HepG2 (cell line): ENCODE measurements around the gene SIGLEC10. TPM values are rescaled to one million over a fixed set of nuclear protein-coding genes. Genes with fewer than 3 reads are reported as not detected.

ENCODE experiments used
- CBX1 ChIP-seq: IDR thresholded peaks from one replicate; pipeline ENCODE4 v1.6.1; 2016; ENCODE audit warnings: antibody characterized with exemption, low read depth
- EP300 ChIP-seq, 3 experiments: sonication (generic) in 1 of 3; formaldehyde crosslinking in 1 of 3; IDR thresholded peaks; 2 replicates each; pipeline versions ENCODE4 v1.5.1 to v1.6.1; 2011 to 2020; ENCODE audit warnings: low read depth in 2 of 3, low read length in 2 of 3, borderline replicate concordance in 1 of 3, improper control_type of control experiment in 1 of 3, mild to moderate bottlenecking in 1 of 3, missing genetic modification reagents in 1 of 3, moderate library complexity in 1 of 3
- FOSL1 ChIP-seq: sonication (generic); formaldehyde crosslinking; IDR thresholded peaks from 2 replicates; pipeline ENCODE4 v1.9.0; 2021; ENCODE audit warnings: missing genetic modification reagents, borderline replicate concordance
- GPN1 ChIP-seq: sonication (generic); formaldehyde crosslinking; IDR thresholded peaks from 2 replicates; pipeline ENCODE4 v1.5.1; 2020; ENCODE audit warnings: missing genetic modification reagents, borderline replicate concordance
- HMG20B ChIP-seq: conservative IDR thresholded peaks from 2 replicates; pipeline ENCODE4 v1.6.1; 2016; ENCODE audit warnings: missing genetic modification reagents, missing compliant biosample characterization
- HMGA1 ChIP-seq: sonication (generic); formaldehyde crosslinking; conservative IDR thresholded peaks from 2 replicates; pipeline ENCODE4 v1.4.0; 2020; ENCODE audit warnings: missing genetic modification reagents
- HNF4A ChIP-seq: sonication (generic); formaldehyde crosslinking; IDR thresholded peaks from 2 replicates; pipeline ENCODE4 v1.4.0; 2020; ENCODE audit warnings: missing genetic modification reagents
- JUNB ChIP-seq: sonication (generic); formaldehyde crosslinking; IDR thresholded peaks from 2 replicates; pipeline ENCODE4 v1.8.0; 2022; ENCODE audit warnings: missing genetic modification reagents, mild to moderate bottlenecking, borderline replicate concordance
- MIER2 ChIP-seq: IDR thresholded peaks from 2 replicates; pipeline ENCODE4 v1.6.1; 2016; ENCODE audit warnings: missing biosample characterization, missing genetic modification reagents
- POLR2G ChIP-seq: fragments of 200-400 bp; formaldehyde crosslinking; IDR thresholded peaks from 2 replicates; pipeline ENCODE4 v1.6.1; 2018; ENCODE audit warnings: mild to moderate bottlenecking, low read depth, low read length, moderate library complexity
- SAFB2 ChIP-seq: sonication (generic); formaldehyde crosslinking; IDR thresholded peaks from 2 replicates; pipeline ENCODE4 v1.5.1; 2020; ENCODE audit warnings: missing genetic modification reagents, low read depth, mild to moderate bottlenecking, borderline replicate concordance
- SALL2 ChIP-seq: sonication (generic); formaldehyde crosslinking; IDR thresholded peaks from 2 replicates; pipeline ENCODE4 v1.8.1; 2023; ENCODE audit warnings: mild to moderate bottlenecking, missing genetic modification reagents, inconsistent platforms
- SIX4 ChIP-seq: sonication (generic); formaldehyde crosslinking; IDR thresholded peaks from 2 replicates; pipeline ENCODE4 v1.4.0; 2020; ENCODE audit warnings: missing genetic modification reagents
- SNAPC2 ChIP-seq: sonication (generic); formaldehyde crosslinking; IDR thresholded peaks from 2 replicates; pipeline ENCODE4 v1.8.1; 2022; ENCODE audit warnings: mild to moderate bottlenecking, missing genetic modification reagents
- SOX13 ChIP-seq, 3 experiments: fragments of 450-650 bp in 1 of 3; sonication (generic) in 1 of 3; formaldehyde crosslinking in 1 of 3; IDR thresholded peaks in 2 of 3; conservative IDR thresholded peaks in 1 of 3; 2 replicates each; pipeline versions ENCODE4 v1.5.0 to v1.6.1; 2016 to 2020; ENCODE audit warnings: antibody characterized with exemption in 1 of 3, mild to moderate bottlenecking in 1 of 3, missing compliant biosample characterization in 1 of 3, missing genetic modification reagents in 1 of 3, moderate library complexity in 1 of 3
- TGIF2 ChIP-seq: IDR thresholded peaks from 2 replicates; pipeline ENCODE4 v1.6.1; 2016; ENCODE audit warnings: control low read depth, missing compliant biosample characterization
- ZMYM2 ChIP-seq: sonication (generic); formaldehyde crosslinking; IDR thresholded peaks from 2 replicates; pipeline ENCODE4 v1.8.0; 2022; ENCODE audit warnings: mild to moderate bottlenecking, missing genetic modification reagents
- ZNF335 ChIP-seq: sonication (generic); formaldehyde crosslinking; IDR thresholded peaks from 2 replicates; pipeline ENCODE4 v1.4.0; 2020; ENCODE audit warnings: missing genetic modification reagents
- ZNF44 ChIP-seq: sonication (generic); formaldehyde crosslinking; IDR thresholded peaks from 2 replicates; pipeline ENCODE4 v1.5.1; 2020; ENCODE audit warnings: mild to moderate bottlenecking, missing genetic modification reagents
- ZNF496 ChIP-seq: sonication (generic); formaldehyde crosslinking; IDR thresholded peaks from 2 replicates; pipeline ENCODE4 v1.8.1; 2023; ENCODE audit warnings: mild to moderate bottlenecking, moderate library complexity, missing genetic modification reagents; ENCODE audit not compliant: insufficient replicate concordance
- ZNF570 ChIP-seq: sonication (generic); formaldehyde crosslinking; IDR thresholded peaks from 2 replicates; pipeline ENCODE4 v1.4.0; 2020; ENCODE audit warnings: mild to moderate bottlenecking, missing genetic modification reagents, borderline replicate concordance
- ZNF598 ChIP-seq: sonication (generic); formaldehyde crosslinking; IDR thresholded peaks from 2 replicates; pipeline ENCODE4 v1.5.1; 2020; ENCODE audit warnings: mild to moderate bottlenecking, missing genetic modification reagents, borderline replicate concordance
- ZNF768 ChIP-seq: sonication (generic); formaldehyde crosslinking; IDR thresholded peaks from 2 replicates; pipeline ENCODE4 v1.4.0; 2020; ENCODE audit warnings: missing genetic modification reagents
- ZNF850 ChIP-seq: sonication (generic); formaldehyde crosslinking; conservative IDR thresholded peaks from 2 replicates; pipeline ENCODE4 v1.9.0; 2021; ENCODE audit warnings: mild to moderate bottlenecking, missing genetic modification reagents
- polyA plus RNA-seq, 8 experiments: library from polyadenylated mRNA; depleted of rRNA in 3 of 8; stranded (reverse) in 7 of 8; unstranded in 1 of 8; fragments of >200 nt; fragmentation: Illumina TruSeq in 4 of 8; extraction: Trizol in 4 of 8; gene quantifications; 2 replicates each; pipeline versions ENCODE4 v1.2.1 to v1.2.3, GENCODE V29; 2011 to 2016; ENCODE audit warnings: low read depth in 4 of 8, missing spikeins in 1 of 8, mixed read lengths in 1 of 8; ENCODE audit not compliant: insufficient read depth in 1 of 8
- total RNA-seq, 5 experiments: library from RNA; depleted of rRNA; stranded (reverse); fragments of >200 nt; fragmentation: Illumina TruSeq; extraction: Trizol; gene quantifications; 2 replicates each; pipeline ENCODE4 v1.2.3, GENCODE V29; 2016; ENCODE audit warnings: low read depth in 1 of 5
- TF ChIP-seq, protein P1 (sequence below): sonication (generic); formaldehyde crosslinking; IDR thresholded peaks from 2 replicates; pipeline ENCODE4 v1.4.0; 2020; ENCODE audit warnings: missing genetic modification reagents, borderline replicate concordance
- TF ChIP-seq, protein P2 (sequence below): sonication (generic); formaldehyde crosslinking; IDR thresholded peaks from 2 replicates; pipeline ENCODE4 v1.4.0; 2020; ENCODE audit warnings: missing genetic modification reagents, mild to moderate bottlenecking, borderline replicate concordance

The SIGLEC10 gene
- total and polyA plus RNA-seq, 2 of the 13 experiments (the other 11 are each of a cell fraction or from before 2014, with no cell fraction given) = not detected

- TF ChIP-seq JUNB (CRISPR knock-in tag) = no peak
- no peak for TF ChIP-seq GPN1 (CRISPR knock-in tag)
- TF ChIP-seq, protein P1, sequence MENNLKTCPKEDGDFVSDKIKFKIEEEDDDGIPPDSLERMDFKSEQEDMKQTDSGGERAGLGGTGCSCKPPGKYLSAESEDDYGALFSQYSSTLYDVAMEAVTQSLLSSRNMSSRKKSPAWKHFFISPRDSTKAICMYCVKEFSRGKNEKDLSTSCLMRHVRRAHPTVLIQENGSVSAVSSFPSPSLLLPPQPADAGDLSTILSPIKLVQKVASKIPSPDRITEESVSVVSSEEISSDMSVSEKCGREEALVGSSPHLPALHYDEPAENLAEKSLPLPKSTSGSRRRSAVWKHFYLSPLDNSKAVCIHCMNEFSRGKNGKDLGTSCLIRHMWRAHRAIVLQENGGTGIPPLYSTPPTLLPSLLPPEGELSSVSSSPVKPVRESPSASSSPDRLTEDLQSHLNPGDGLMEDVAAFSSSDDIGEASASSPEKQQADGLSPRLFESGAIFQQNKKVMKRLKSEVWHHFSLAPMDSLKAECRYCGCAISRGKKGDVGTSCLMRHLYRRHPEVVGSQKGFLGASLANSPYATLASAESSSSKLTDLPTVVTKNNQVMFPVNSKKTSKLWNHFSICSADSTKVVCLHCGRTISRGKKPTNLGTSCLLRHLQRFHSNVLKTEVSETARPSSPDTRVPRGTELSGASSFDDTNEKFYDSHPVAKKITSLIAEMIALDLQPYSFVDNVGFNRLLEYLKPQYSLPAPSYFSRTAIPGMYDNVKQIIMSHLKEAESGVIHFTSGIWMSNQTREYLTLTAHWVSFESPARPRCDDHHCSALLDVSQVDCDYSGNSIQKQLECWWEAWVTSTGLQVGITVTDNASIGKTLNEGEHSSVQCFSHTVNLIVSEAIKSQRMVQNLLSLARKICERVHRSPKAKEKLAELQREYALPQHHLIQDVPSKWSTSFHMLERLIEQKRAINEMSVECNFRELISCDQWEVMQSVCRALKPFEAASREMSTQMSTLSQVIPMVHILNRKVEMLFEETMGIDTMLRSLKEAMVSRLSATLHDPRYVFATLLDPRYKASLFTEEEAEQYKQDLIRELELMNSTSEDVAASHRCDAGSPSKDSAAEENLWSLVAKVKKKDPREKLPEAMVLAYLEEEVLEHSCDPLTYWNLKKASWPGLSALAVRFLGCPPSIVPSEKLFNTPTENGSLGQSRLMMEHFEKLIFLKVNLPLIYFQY (CRISPR knock-in tag) = no peak
- no peak for TF ChIP-seq ZMYM2
- TF ChIP-seq SALL2 (CRISPR knock-in tag) = no peak
- TF ChIP-seq ZNF598 = no peak
- no peak for TF ChIP-seq TGIF2
- no peak for TF ChIP-seq ZNF850 (CRISPR knock-in tag)
- TF ChIP-seq HMGA1 = no peak
- TF ChIP-seq SAFB2 = no peak
- TF ChIP-seq ZNF570 (CRISPR knock-in tag) = no peak
- TF ChIP-seq, protein P2, sequence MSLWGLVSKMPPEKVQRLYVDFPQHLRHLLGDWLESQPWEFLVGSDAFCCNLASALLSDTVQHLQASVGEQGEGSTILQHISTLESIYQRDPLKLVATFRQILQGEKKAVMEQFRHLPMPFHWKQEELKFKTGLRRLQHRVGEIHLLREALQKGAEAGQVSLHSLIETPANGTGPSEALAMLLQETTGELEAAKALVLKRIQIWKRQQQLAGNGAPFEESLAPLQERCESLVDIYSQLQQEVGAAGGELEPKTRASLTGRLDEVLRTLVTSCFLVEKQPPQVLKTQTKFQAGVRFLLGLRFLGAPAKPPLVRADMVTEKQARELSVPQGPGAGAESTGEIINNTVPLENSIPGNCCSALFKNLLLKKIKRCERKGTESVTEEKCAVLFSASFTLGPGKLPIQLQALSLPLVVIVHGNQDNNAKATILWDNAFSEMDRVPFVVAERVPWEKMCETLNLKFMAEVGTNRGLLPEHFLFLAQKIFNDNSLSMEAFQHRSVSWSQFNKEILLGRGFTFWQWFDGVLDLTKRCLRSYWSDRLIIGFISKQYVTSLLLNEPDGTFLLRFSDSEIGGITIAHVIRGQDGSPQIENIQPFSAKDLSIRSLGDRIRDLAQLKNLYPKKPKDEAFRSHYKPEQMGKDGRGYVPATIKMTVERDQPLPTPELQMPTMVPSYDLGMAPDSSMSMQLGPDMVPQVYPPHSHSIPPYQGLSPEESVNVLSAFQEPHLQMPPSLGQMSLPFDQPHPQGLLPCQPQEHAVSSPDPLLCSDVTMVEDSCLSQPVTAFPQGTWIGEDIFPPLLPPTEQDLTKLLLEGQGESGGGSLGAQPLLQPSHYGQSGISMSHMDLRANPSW (CRISPR knock-in tag) = no peak
- TF ChIP-seq MIER2 (CRISPR knock-in tag) = 0 out of 2 replicates have a peak, but pooled peaks have one; percentile 56
- TF ChIP-seq EP300 (IDR thresholded peaks at IDR 0.05; ENCODE audit: low read depth in 2 of 2, low read length in 2 of 2) = peak in 1 of 2 experiments; percentile 24; a peak in 1 of 4 replicates
- no peak for TF ChIP-seq EP300 (CRISPR knock-in tag; IDR thresholded peaks at IDR 0.05; ENCODE audit: borderline replicate concordance)
- TF ChIP-seq POLR2G = no peak
- TF ChIP-seq SOX13 (IDR thresholded peaks at IDR 0.05) = no peak
- no peak for TF ChIP-seq SOX13 (CRISPR knock-in tag; conservative IDR thresholded peaks at IDR 0.05 in 1 of 2, IDR thresholded peaks at IDR 0.05 in 1 of 2)
- TF ChIP-seq SNAPC2 (CRISPR knock-in tag) = no peak
- peak; percentile 71 for TF ChIP-seq HNF4A (CRISPR knock-in tag)
- TF ChIP-seq CBX1 = no peak
- TF ChIP-seq FOSL1 (CRISPR knock-in tag) = no peak
- no peak for TF ChIP-seq ZNF496 (CRISPR knock-in tag)
- no peak for TF ChIP-seq ZNF768 (CRISPR knock-in tag)
- no peak for TF ChIP-seq SIX4 (CRISPR knock-in tag)
- no peak for TF ChIP-seq ZNF335 (CRISPR knock-in tag)
- no peak for TF ChIP-seq ZNF44
- no peak for TF ChIP-seq HMG20B (CRISPR knock-in tag)
Measured at GRCh38 chr19:51431124-51431523, 13.7 kb upstream of the SIGLEC10 start (continued).
